ENCODE results near the gene SEC22B.
"Not testable (repeated sequence)": the region's sequence is repeated elsewhere in the genome, so short reads cannot be mapped to it uniquely, and the experiment has no call there.

Gene SEC22B

GRCh38 chr1:120117371-120118177 lies 58.7 kb downstream of the SEC22B start:
- H3K4me3 ChIP-seq (ENCODE audit: low read depth, low read length) = not testable (repeated sequence)

DNA sequence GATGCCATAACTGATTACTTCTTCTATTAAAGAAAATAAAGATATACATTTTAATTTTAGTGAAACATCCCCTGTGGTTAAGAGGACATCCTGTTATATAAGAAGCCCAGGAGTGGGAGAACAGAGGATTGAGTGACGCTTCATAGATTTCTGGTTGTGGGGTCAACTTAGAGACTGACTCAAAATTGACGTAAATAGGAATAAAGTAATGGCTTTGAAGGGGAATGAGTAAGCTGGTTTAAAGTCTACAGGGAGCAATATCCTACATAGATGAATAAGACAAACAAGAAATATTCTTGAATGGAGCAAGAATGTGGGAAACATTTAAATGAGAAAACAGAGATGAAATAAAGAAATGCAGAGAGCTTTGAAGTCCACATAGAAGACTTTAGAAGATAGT lies 60.2 kb downstream of the SEC22B start:
- not testable (repeated sequence) for H3K4me3 ChIP-seq (ENCODE audit: low read depth, low read length)

GRCh38 chr1:120113134-120113533 lies 63.2 kb downstream of the SEC22B start:
- not testable (repeated sequence) for H3K4me3 ChIP-seq (ENCODE audit: low read depth, low read length)

DNA sequence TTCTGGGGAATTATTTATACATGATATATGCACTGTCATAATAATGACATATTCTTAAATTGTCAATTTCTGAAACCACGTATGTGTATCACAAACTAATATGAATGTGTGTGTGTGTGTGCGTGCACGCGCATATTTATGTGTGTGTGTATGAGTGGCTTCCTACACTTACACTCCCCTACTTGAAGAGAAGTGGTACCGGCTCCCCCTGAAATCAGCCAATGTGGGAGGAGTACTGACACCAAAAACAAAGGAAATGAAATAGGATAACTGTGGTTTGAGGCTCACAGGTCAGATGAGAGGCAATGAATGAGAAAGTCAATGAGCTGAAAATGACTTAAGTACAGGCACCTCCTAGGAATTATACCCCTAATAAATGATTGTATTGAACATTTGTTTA lies 64.1 kb downstream of the SEC22B start:
- H3K4me3 ChIP-seq (ENCODE audit: low read depth, low read length) = not testable (repeated sequence)

GRCh38 chr1:120111771-120112170 lies 64.5 kb downstream of the SEC22B start:
- not testable (repeated sequence) for H3K4me3 ChIP-seq (ENCODE audit: low read depth, low read length)

GRCh38 chr1:120111008-120111407 lies 65.3 kb downstream of the SEC22B start:
- not testable (repeated sequence) for H3K4me3 ChIP-seq (ENCODE audit: low read depth, low read length)

- not testable (repeated sequence) for H3K4me3 ChIP-seq (ENCODE audit: low read depth, low read length)
Observed at GRCh38 chr1:120109656-120110055, 66.7 kb downstream of the SEC22B start.

GRCh38 chr1:120109180-120109579 lies 67.1 kb downstream of the SEC22B start:
- H3K4me3 ChIP-seq (ENCODE audit: low read depth, low read length) = not testable (repeated sequence)

GRCh38 chr1:120105288-120105687 lies 71.0 kb downstream of the SEC22B start:
- not testable (repeated sequence) for H3K4me3 ChIP-seq (ENCODE audit: low read depth, low read length)

- not testable (repeated sequence) for H3K4me3 ChIP-seq (ENCODE audit: low read depth, low read length)
Observed at GRCh38 chr1:120103768-120104167, 72.6 kb downstream of the SEC22B start.

- not testable (repeated sequence) for H3K4me3 ChIP-seq (ENCODE audit: low read depth, low read length)
Observed at GRCh38 chr1:120101593-120101992, 74.7 kb downstream of the SEC22B start.

Measured in iPS-11a (cell line).